Lower lobe of right lung (tissue), 2 donors: Measurements from ENCODE around the gene FHOD1. TPM values are rescaled to one million over a fixed set of nuclear protein-coding genes. Genes with fewer than 3 reads are reported as not detected.

Experiments
- ATAC-seq, 2 donors: fragments of 200-7000 bp; cut with Tn5 transposase; one replicate each; pipeline ENCODE4 v1.9.1; 2020 to 2022; ENCODE audit warnings: mild to moderate bottlenecking in 2 of 2, moderate library complexity in 2 of 2
- DNase-seq: peaks from one replicate; pipeline ENCODE4 v3.0.0-alpha.2; 2020
- H3K27ac ChIP-seq: fragments of 200-600 bp; one replicate; pipeline ENCODE4 v1.8.0; 2022
- H3K27me3 ChIP-seq: fragments of 200-600 bp; one replicate; pipeline ENCODE4 v1.8.0; 2022; ENCODE audit warnings: low read depth
- H3K36me3 ChIP-seq: fragments of 200-600 bp; one replicate; pipeline ENCODE4 v1.8.0; 2022; ENCODE audit warnings: mild to moderate bottlenecking
- H3K4me1 ChIP-seq: fragments of 200-600 bp; one replicate; pipeline ENCODE4 v1.8.0; 2022
- H3K4me3 ChIP-seq: fragments of 200-600 bp; one replicate; pipeline ENCODE4 v1.8.0; 2022; ENCODE audit warnings: mild to moderate bottlenecking
- H3K9me3 ChIP-seq: fragments of 200-600 bp; one replicate; pipeline ENCODE4 v1.8.0; 2022
- intact Hi-C: fragments of 100-400 bp; cut with DNase I; formaldehyde crosslinking; loops from one replicate; pipeline ENCODE4 v1.11.0; 2022
- total RNA-seq: library from RNA; stranded (reverse); fragmentation: NEBNext Ultra II Directional; extraction: Animal tissue kit (Norgen Biotek cat#: 25700); gene quantifications from one replicate; pipeline ENCODE4 v1.2.1, GENCODE V29; 2021
- TF ChIP-seq, protein P1 (sequence below): fragments of 200-600 bp; IDR thresholded peaks from one replicate; pipeline ENCODE4 v1.8.0; 2022; ENCODE audit warnings: antibody characterized with exemption, mild to moderate bottlenecking
- donor health status: DM: no; HTN: yes; CAD: no; lungs with severe emphysema.

FHOD1 gene
- total RNA-seq, 1 donor from 2014 or later, result 67.7 TPM

DNA sequence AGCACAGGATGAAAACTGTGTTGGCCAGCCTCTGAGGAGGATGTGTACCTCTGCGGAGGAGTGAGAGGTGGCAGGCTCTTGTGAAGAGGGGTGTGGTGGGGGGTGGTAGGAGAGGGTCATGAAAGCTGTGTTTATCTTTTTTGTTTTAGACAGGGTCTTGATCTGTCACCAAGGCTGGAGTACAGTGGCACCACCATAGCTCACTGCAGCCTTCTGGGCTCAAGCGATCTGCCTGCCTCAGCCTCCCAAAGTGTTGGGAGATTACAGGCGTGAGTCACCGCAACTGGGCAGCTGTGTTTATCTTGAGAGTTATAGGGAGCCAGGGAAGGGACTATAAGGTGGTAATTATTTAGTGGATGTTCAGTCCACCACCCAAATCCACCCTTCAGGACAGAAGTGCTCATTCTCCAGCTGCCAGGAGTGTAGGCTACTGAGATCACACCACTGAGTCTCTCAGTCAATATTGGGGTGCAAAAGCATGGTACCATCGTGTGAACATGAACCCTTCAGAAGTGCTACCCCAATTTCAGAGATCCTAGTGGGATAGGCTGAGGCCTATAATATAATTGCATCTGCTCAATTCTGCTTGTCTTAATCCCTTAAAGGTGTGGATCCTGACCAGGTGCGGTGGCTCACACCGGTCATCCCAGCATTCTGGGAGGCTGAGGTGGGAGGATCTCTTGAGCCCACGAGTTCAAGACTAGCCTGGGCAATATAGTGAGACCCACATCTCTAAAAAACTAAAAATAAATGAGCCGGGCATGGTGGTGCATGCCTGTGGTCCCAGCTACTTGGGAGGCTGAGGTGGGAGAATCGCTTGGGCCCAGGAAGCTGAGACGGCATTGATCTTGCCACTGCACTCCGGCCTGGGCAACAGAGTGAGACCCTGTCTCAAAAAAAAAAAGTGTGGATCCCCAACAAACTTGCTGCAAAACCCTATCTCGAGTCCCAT, 56.6 kb downstream of the FHOD1 start:
- Histone ChIP-seq H3K4me3 (peak overlapping the region; percentile 46), H3K36me3 (peaks cover 26% of the 10 kb centered on the region), H3K27ac (peak overlapping the region; percentile 31), H3K4me1 (peaks cover 38% of the 10 kb centered on the region), H3K9me3 (no peaks in the 10 kb centered on the region), H3K27me3 (no peaks in the 10 kb centered on the region)
- DNase-seq, result no peak
- intact Hi-C loops, result no loop called here
- no peak for ATAC-seq
- TF ChIP-seq, protein P1, sequence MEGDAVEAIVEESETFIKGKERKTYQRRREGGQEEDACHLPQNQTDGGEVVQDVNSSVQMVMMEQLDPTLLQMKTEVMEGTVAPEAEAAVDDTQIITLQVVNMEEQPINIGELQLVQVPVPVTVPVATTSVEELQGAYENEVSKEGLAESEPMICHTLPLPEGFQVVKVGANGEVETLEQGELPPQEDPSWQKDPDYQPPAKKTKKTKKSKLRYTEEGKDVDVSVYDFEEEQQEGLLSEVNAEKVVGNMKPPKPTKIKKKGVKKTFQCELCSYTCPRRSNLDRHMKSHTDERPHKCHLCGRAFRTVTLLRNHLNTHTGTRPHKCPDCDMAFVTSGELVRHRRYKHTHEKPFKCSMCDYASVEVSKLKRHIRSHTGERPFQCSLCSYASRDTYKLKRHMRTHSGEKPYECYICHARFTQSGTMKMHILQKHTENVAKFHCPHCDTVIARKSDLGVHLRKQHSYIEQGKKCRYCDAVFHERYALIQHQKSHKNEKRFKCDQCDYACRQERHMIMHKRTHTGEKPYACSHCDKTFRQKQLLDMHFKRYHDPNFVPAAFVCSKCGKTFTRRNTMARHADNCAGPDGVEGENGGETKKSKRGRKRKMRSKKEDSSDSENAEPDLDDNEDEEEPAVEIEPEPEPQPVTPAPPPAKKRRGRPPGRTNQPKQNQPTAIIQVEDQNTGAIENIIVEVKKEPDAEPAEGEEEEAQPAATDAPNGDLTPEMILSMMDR, result no peak

DNA sequence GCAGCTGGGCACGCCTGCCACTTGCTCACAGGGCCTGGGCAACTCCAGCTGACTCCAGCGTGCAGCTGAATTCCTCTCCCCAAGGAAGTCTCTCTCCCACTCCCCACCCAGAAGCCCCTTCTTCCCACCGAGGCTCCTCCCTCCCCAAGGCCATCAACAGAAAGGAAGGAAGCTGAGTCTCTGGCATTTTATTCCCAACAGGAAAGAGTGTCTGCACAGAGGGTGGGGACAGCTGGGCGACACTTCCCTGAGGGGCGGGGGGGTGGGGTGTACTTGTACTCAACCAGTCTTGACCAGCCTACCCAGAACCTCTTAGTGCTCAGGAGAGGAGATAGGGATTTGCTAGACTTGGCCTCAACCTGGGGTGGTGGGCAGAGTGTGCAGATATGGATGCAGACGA, 57.2 kb downstream of the FHOD1 start, which contains the start of gene EXOC3L1:
TSS of gene EXOC3L1 (minus strand) at position 96 of the 400 bp plus-strand sequence. CDS start 460 bp downstream, outside the sequence.
- peak within 1 kb of the TSS; percentile 46 for H3K4me3 ChIP-seq
- TF ChIP-seq, protein P1, result no peak
- H3K9me3 ChIP-seq, result no peaks in the 10 kb centered on the region
- H3K36me3 ChIP-seq, result peaks cover 19% of the 10 kb centered on the region
- peaks cover 45% of the 10 kb centered on the region for H3K4me1 ChIP-seq
- no peak for DNase-seq
- intact Hi-C loops, result no loop called here
- no peak for ATAC-seq
- no peaks in the 10 kb centered on the region for H3K27me3 ChIP-seq
- peak within 1 kb of the TSS; percentile 53 for H3K27ac ChIP-seq

DNA sequence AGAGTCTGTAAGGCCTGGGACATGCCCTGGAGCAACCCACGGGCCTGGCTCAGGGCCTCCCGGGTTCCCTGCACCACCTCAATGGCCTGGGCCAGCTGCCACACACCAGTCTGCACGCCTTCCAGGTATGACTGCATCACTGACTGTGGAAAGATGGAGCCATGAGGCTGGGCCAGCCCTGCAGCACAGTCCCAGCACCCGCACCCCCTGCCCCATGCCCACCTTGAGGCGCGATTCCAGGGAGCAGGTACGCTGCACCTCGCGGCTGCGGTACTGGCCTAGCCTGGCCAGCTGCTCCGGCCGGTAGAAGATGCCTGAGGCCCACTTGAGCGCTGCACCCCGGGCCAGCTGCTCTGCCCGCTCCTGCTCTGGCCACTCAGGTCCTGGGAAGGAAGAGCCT, 58.5 kb downstream of the FHOD1 start:
- TF ChIP-seq, protein P1, result no peak
- intact Hi-C loops, result no loop called here
- ATAC-seq (no peak), DNase-seq (no peak)
- no peak overlapping the region for H3K27ac ChIP-seq
- H3K36me3 ChIP-seq, result peaks cover 7% of the 10 kb centered on the region
- H3K4me1 ChIP-seq, result peaks cover 50% of the 10 kb centered on the region
- peak overlapping the region; percentile 46 for H3K4me3 ChIP-seq
- no peaks in the 10 kb centered on the region for H3K27me3 ChIP-seq
- H3K9me3 ChIP-seq, result no peaks in the 10 kb centered on the region

DNA sequence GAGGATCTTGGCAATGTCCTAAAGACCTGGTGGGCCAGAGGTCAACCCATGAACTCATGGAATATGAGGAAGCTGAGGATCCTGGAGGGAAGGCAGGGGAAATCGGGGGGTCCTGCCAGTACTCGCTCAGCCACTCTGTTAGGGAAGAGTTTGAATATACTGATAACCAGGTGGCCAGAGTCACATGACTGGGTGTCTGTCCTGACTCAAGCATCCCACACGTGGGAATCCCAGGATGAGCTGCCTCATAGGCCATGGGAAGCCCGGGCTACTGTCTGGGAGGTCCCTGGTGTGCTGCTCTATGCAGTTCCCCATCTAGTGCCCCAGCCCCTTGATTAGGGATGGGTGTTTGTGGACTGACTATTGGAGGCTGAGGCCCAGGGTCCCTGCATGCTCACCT, 59.0 kb downstream of the FHOD1 start:
- Histone ChIP-seq H3K36me3 (peaks cover 2% of the 10 kb centered on the region), H3K27ac (no peak overlapping the region), H3K4me3 (no peak overlapping the region), H3K27me3 (no peaks in the 10 kb centered on the region), H3K4me1 (peaks cover 46% of the 10 kb centered on the region), H3K9me3 (no peaks in the 10 kb centered on the region)
- ATAC-seq, result no peak
- TF ChIP-seq, protein P1, result no peak
- intact Hi-C loops, result no loop called here
- no peak for DNase-seq

DNA sequence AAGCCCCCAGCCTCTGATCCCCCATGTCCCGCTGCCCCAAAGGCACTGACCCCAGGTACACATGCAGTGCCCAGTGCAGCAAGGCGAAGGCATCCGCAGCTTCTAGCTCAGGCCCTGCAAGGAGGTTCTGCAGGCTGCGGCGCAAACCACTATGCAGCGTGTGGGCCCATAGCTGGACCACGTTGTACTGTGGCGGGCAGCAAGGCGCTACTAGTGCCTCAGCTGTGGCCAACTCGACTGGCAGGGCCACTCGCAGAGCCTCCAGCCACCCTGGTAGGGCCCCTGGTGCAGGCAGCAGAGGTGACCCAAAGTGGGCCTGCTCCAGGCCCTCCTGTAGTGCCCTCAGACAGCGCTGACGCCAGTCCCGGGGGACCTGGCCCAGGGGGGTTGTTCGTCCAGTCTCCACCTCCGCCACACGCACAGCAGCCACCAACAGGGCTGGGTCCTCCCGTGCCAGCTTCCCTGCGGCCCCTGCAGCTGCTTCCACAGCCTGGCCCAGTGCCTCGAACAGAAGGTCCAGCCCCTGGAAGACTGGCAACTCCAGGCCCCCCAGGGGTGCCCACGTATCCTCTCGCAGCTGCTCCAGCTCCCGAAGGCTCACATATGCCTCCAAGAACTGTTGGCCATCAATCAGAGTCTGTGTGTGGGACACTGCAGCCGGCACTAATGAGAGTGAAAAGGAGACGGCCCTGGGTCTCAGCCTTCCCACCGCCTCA, 59.9 kb downstream of the FHOD1 start:
- TF ChIP-seq, protein P1, result no peak
- no peaks in the 10 kb centered on the region for H3K9me3 ChIP-seq
- H3K36me3 ChIP-seq, result no peaks in the 10 kb centered on the region
- no peak overlapping the region for H3K27ac ChIP-seq
- DNase-seq (no peak), ATAC-seq (no peak)
- peaks cover 47% of the 10 kb centered on the region for H3K4me1 ChIP-seq
- no peak overlapping the region for H3K4me3 ChIP-seq
- intact Hi-C loops, result no loop called here
- H3K27me3 ChIP-seq, result no peaks in the 10 kb centered on the region
